K562 (cell line): ENCODE data around the gene CNTD1. TPM values are rescaled to one million over a fixed set of nuclear protein-coding genes. Genes with fewer than 3 reads are reported as not detected.
A peak's percentile ranks its signal among the peaks of the same experiment; 100 is the strongest.

ENCODE experiments used
- ATF1 ChIP-seq, 2 experiments: fragments of 450-650 bp in 1 of 2; IDR thresholded peaks; 2 replicates each; pipeline ENCODE4 v1.6.1; 2016; ENCODE audit warnings: missing compliant biosample characterization in 1 of 2, missing genetic modification characterization in 1 of 2
- CREB5 ChIP-seq: fragments of 250-450 bp; sonication (Bioruptor Pico); IDR thresholded peaks from 2 replicates; pipeline ENCODE4 v1.5.0; 2020; ENCODE audit warnings: mild to moderate bottlenecking
- DIDO1 ChIP-seq: fragments of 450-650 bp; IDR thresholded peaks from 2 replicates; pipeline ENCODE4 v1.6.1; 2016; ENCODE audit warnings: low read depth, missing biosample characterization, missing genetic modification characterization
- EHMT2 ChIP-seq: fragments of 450-650 bp; IDR thresholded peaks from 2 replicates; pipeline ENCODE4 v1.6.1; 2018; ENCODE audit warnings: antibody characterized with exemption
- ELF2 ChIP-seq: fragments of 250-450 bp; sonication (Bioruptor Pico); IDR thresholded peaks from 2 replicates; pipeline ENCODE4 v1.5.0; 2021; ENCODE audit warnings: mild to moderate bottlenecking
- ERF ChIP-seq: fragments of 450-650 bp; formaldehyde crosslinking; IDR thresholded peaks from 2 replicates; pipeline ENCODE4 v1.4.0; 2020; ENCODE audit warnings: mild to moderate bottlenecking, mixed read lengths
- ILF3 ChIP-seq: fragments of 450-650 bp; IDR thresholded peaks from 2 replicates; pipeline ENCODE4 v1.6.1; 2018; ENCODE audit warnings: antibody characterized with exemption, mild to moderate bottlenecking, moderate library complexity, borderline replicate concordance
- KAT2B ChIP-seq: IDR thresholded peaks from one replicate; pipeline ENCODE4 v1.6.1; 2012; ENCODE audit warnings: low read depth, mild to moderate bottlenecking, control low read depth, inconsistent platforms, low read length, moderate library complexity
- KLF16 ChIP-seq: IDR thresholded peaks from 2 replicates; pipeline ENCODE4 v1.6.1; 2016; ENCODE audit warnings: antibody characterized with exemption
- PHF20 ChIP-seq: fragments of 450-650 bp; IDR thresholded peaks from 2 replicates; pipeline ENCODE4 v1.6.1; 2018; ENCODE audit not compliant: partially characterized antibody
- POLR2A ChIP-seq: fragments of 450-650 bp; conservative IDR thresholded peaks from 2 replicates; pipeline ENCODE4 v1.6.1; 2016
- POLR2AphosphoS5 ChIP-seq: IDR thresholded peaks from 2 replicates; pipeline ENCODE4 v1.6.1; 2011; ENCODE audit warnings: mild to moderate bottlenecking, low read depth, low read length, moderate library complexity; ENCODE audit not compliant: control insufficient read depth, insufficient read depth
- SIN3A ChIP-seq, 2 experiments: fragments of 150-350 bp in 1 of 2; IDR thresholded peaks; 2 replicates each; pipeline ENCODE4 v1.6.1; 2011 to 2016; ENCODE audit warnings: borderline replicate concordance in 2 of 2, low read depth in 2 of 2, low read length in 2 of 2, mild to moderate bottlenecking in 2 of 2, moderate library complexity in 2 of 2; ENCODE audit not compliant: control insufficient read depth in 1 of 2
- STAG1 ChIP-seq: sonication (generic); formaldehyde crosslinking; IDR thresholded peaks from 2 replicates; pipeline ENCODE4 v1.5.0; 2020; ENCODE audit warnings: missing genetic modification reagents, borderline replicate concordance
- TBP ChIP-seq: optimal IDR thresholded peaks from 2 replicates; pipeline ENCODE3; 2011; ENCODE audit warnings: low read depth, low read length, improper control_type of control experiment
- ZBED1 ChIP-seq: IDR thresholded peaks from 2 replicates; pipeline ENCODE4 v1.6.1; 2014
- ZKSCAN1 ChIP-seq: fragments of 150-350 bp; IDR thresholded peaks from 2 replicates; pipeline ENCODE4 v1.6.1; 2016; ENCODE audit warnings: low read depth, low read length
- ZNF347 ChIP-seq: fragments of 450-650 bp; formaldehyde crosslinking; IDR thresholded peaks from 2 replicates; pipeline ENCODE4 v1.4.0; 2020; ENCODE audit warnings: low read depth, mild to moderate bottlenecking, moderate library complexity
- ZNF384 ChIP-seq: IDR thresholded peaks from 2 replicates; pipeline ENCODE4 v1.6.1; 2012; ENCODE audit warnings: low read depth, low read length, improper control_type of control experiment
- ZNF395 ChIP-seq: fragments of 200-800 bp; sonication (Bioruptor generic); IDR thresholded peaks from 2 replicates; pipeline ENCODE4 v1.6.1; 2017; ENCODE audit warnings: missing genetic modification characterization, missing compliant biosample characterization
- ZNF431 ChIP-seq: sonication (generic); formaldehyde crosslinking; IDR thresholded peaks from 2 replicates; pipeline ENCODE4 v1.8.0; 2022; ENCODE audit warnings: mild to moderate bottlenecking, missing genetic modification reagents
- ZNF695 ChIP-seq: fragments of 450-650 bp; formaldehyde crosslinking; IDR thresholded peaks from 2 replicates; pipeline ENCODE4 v1.4.0; 2020; ENCODE audit warnings: mild to moderate bottlenecking, moderate library complexity
- ZNF766 ChIP-seq: fragments of 200-800 bp; sonication (Bioruptor generic); conservative IDR thresholded peaks from 2 replicates; pipeline ENCODE4 v1.6.1; 2016; ENCODE audit warnings: missing genetic modification characterization, missing compliant biosample characterization
- polyA plus RNA-seq, 8 experiments: library from polyadenylated mRNA; depleted of rRNA in 4 of 8; stranded (reverse) in 5 of 8; unstranded in 3 of 8; fragments of >200 nt; fragmentation: Nextera tagmentation in 2 of 8; fragmentation: Illumina TruSeq in 1 of 8; extraction: Ambion mirVana in 2 of 8; extraction: Trizol in 1 of 8; gene quantifications; 2 replicates each; pipeline versions ENCODE4 v1.2.1 to v1.2.3, GENCODE V29; 2011 to 2014; ENCODE audit warnings: inconsistent platforms in 1 of 8, missing spikeins in 1 of 8
- total RNA-seq, 7 experiments: library from RNA; depleted of rRNA in 6 of 7; stranded (reverse); fragments of >200 nt in 6 of 7; fragmentation: Illumina TruSeq in 2 of 7; extraction: Trizol in 2 of 7; gene quantifications; 2 replicates each; pipeline versions ENCODE4 v1.2.1 to v1.2.3, GENCODE V29; 2011 to 2021; ENCODE audit warnings: low replicate concordance in 1 of 7

The CNTD1 gene
- total and polyA plus RNA-seq, 9 of the 15 experiments (the other 6 are each of a cell fraction or from before 2014, with no cell fraction given), result 0.12 to 0.86 (median 0.41) TPM; not detected in 1

GRCh38 chr17:42798383-42799380 lies at the start of gene CNTD1, which contains the start of gene COA3 (continued):
- TF ChIP-seq ZNF395 (CRISPR knock-in tag) (peak; percentile 58; the same call in 1 of the 2 replicates), ZBED1 (no peak), ERF (CRISPR knock-in tag) (no peak), POLR2AphosphoS5 (peak; percentile 66; the same call in 1 of the 2 replicates), POLR2A (peak; percentile 80), ZNF766 (CRISPR knock-in tag) (peak; percentile 70), ATF1 (CRISPR knock-in tag; IDR thresholded peaks at IDR 0.05) (no peak), ATF1 (tag; IDR thresholded peaks at IDR 0.05) (peak; percentile 72), TBP (peak; percentile 47), PHF20 (peak; percentile 91), KLF16 (no peak), ZNF384 (no peak), EHMT2 (no peak), ILF3 (no peak), STAG1 (CRISPR knock-in tag) (no peak), ZNF347 (CRISPR knock-in tag) (no peak), SIN3A (IDR thresholded peaks at IDR 0.05; ENCODE audit: borderline replicate concordance in 2 of 2, control insufficient read depth in 1 of 2, low read depth in 2 of 2, low read length in 2 of 2) (peak; percentile 75 to 79; a peak in 1 of 4 replicates), KAT2B (no peak), CREB5 (no peak), ZNF431 (CRISPR knock-in tag) (no peak), ELF2 (peak; percentile 41; the same call in 1 of the 2 replicates), ZNF695 (no peak), ZKSCAN1 (peak; percentile 48; the same call in 1 of the 2 replicates), DIDO1 (0 out of 2 replicates have a peak, but pooled peaks have one; percentile 35)
